Activated naive CD8-positive, alpha-beta T cell treated with anti-CD3 and anti-CD28 coated beads for 36 hours (primary cell): ENCODE data around the gene CDH23. TPM values are rescaled to one million over a fixed set of nuclear protein-coding genes. Genes with fewer than 3 reads are reported as not detected.

Experiments used
- DNase-seq: peaks from one replicate; pipeline ENCODE4 v3.0.0; 2021
- H3K27ac Mint-ChIP-seq: one replicate; pipeline ENCODE4 v1.8.0; 2022; ENCODE audit warnings: mild to moderate bottlenecking, moderate library complexity, mixed read lengths
- H3K27me3 Mint-ChIP-seq: one replicate; pipeline ENCODE4 v1.8.0; 2022; ENCODE audit warnings: mild to moderate bottlenecking, mixed read lengths
- H3K36me3 Mint-ChIP-seq: one replicate; pipeline ENCODE4 v1.8.0; 2021; ENCODE audit warnings: mild to moderate bottlenecking, mixed read lengths
- H3K4me1 Mint-ChIP-seq: one replicate; pipeline ENCODE4 v1.8.0; 2021; ENCODE audit warnings: mixed read lengths
- H3K4me3 Mint-ChIP-seq: one replicate; pipeline ENCODE4 v1.8.0; 2022; ENCODE audit warnings: mild to moderate bottlenecking, moderate library complexity, mixed read lengths
- H3K9me3 Mint-ChIP-seq: one replicate; pipeline ENCODE4 v1.8.0; 2022; ENCODE audit warnings: mixed read lengths
- total RNA-seq, 2 experiments: library from RNA; stranded (reverse); gene quantifications; one replicate each; pipeline ENCODE4 v1.2.3, GENCODE V29; 2021

Gene CDH23
- total RNA-seq, 2 experiments from 2014 or later = 1.4 TPM

GRCh38 chr10:71714031-71714410 lies 317.3 kb downstream of the CDH23 start:
- H3K4me1 Mint-ChIP-seq = peaks cover 49% of the 10 kb centered on the region
- H3K36me3 Mint-ChIP-seq = no peaks in the 10 kb centered on the region
- no peak for DNase-seq
- H3K27ac Mint-ChIP-seq = peak overlapping the region; percentile 100
- no peaks in the 10 kb centered on the region for H3K9me3 Mint-ChIP-seq
- peak overlapping the region; percentile 87 for H3K4me3 Mint-ChIP-seq
- no peaks in the 10 kb centered on the region for H3K27me3 Mint-ChIP-seq

- DNase-seq = no peak
Measured at GRCh38 chr10:71714592-71714991, 317.9 kb downstream of the CDH23 start.

GRCh38 chr10:71715026-71715425 lies 318.3 kb downstream of the CDH23 start:
- no peak for DNase-seq
- peak overlapping the region; percentile 73 for H3K27ac Mint-ChIP-seq
- no peak overlapping the region for H3K4me3 Mint-ChIP-seq
- H3K9me3 Mint-ChIP-seq = no peaks in the 10 kb centered on the region
- no peaks in the 10 kb centered on the region for H3K36me3 Mint-ChIP-seq
- peaks cover 49% of the 10 kb centered on the region for H3K4me1 Mint-ChIP-seq
- no peaks in the 10 kb centered on the region for H3K27me3 Mint-ChIP-seq

More at GRCh38 chr10:71714592-71714991, 317.9 kb downstream of the CDH23 start:
- peaks cover 50% of the 10 kb centered on the region for H3K4me1 Mint-ChIP-seq
- H3K9me3 Mint-ChIP-seq = no peaks in the 10 kb centered on the region
- no peaks in the 10 kb centered on the region for H3K27me3 Mint-ChIP-seq
- H3K4me3 Mint-ChIP-seq = peak overlapping the region; percentile 87
- peak overlapping the region; percentile 100 for H3K27ac Mint-ChIP-seq
- no peaks in the 10 kb centered on the region for H3K36me3 Mint-ChIP-seq

GRCh38 chr10:71715860-71716259 lies 319.1 kb downstream of the CDH23 start:
- no peak overlapping the region for H3K4me3 Mint-ChIP-seq
- H3K27me3 Mint-ChIP-seq = no peaks in the 10 kb centered on the region
- DNase-seq = no peak
- no peaks in the 10 kb centered on the region for H3K36me3 Mint-ChIP-seq
- peaks cover 47% of the 10 kb centered on the region for H3K4me1 Mint-ChIP-seq
- H3K9me3 Mint-ChIP-seq = no peaks in the 10 kb centered on the region
- H3K27ac Mint-ChIP-seq = peak overlapping the region; percentile 65

- H3K36me3 Mint-ChIP-seq = no peaks in the 10 kb centered on the region
- H3K27me3 Mint-ChIP-seq = no peaks in the 10 kb centered on the region
- no peaks in the 10 kb centered on the region for H3K9me3 Mint-ChIP-seq
- H3K4me3 Mint-ChIP-seq = no peak overlapping the region
- H3K4me1 Mint-ChIP-seq = peaks cover 50% of the 10 kb centered on the region
- no peak for DNase-seq
- H3K27ac Mint-ChIP-seq = no peak overlapping the region
Measured at GRCh38 chr10:71716426-71716825, 319.7 kb downstream of the CDH23 start.

- no peak overlapping the region for H3K27ac Mint-ChIP-seq
Measured at GRCh38 chr10:71717056-71717455, 320.3 kb downstream of the CDH23 start.

GRCh38 chr10:71717551-71717951 lies 320.8 kb downstream of the CDH23 start:
- H3K4me3 Mint-ChIP-seq = no peak overlapping the region
- H3K9me3 Mint-ChIP-seq = no peaks in the 10 kb centered on the region
- H3K36me3 Mint-ChIP-seq = no peaks in the 10 kb centered on the region
- H3K27me3 Mint-ChIP-seq = no peaks in the 10 kb centered on the region
- no peak overlapping the region for H3K27ac Mint-ChIP-seq
- no peak for DNase-seq
- peaks cover 47% of the 10 kb centered on the region for H3K4me1 Mint-ChIP-seq

More at GRCh38 chr10:71717056-71717455, 320.3 kb downstream of the CDH23 start:
- Mint-ChIP-seq H3K27me3 (no peaks in the 10 kb centered on the region), H3K36me3 (no peaks in the 10 kb centered on the region), H3K9me3 (no peaks in the 10 kb centered on the region), H3K4me1 (peaks cover 49% of the 10 kb centered on the region), H3K4me3 (no peak overlapping the region)
- DNase-seq = no peak

GRCh38 chr10:71718165-71718698 lies 321.5 kb downstream of the CDH23 start:
- Mint-ChIP-seq H3K9me3 (no peaks in the 10 kb centered on the region), H3K27ac (no peak overlapping the region), H3K4me1 (peaks cover 46% of the 10 kb centered on the region), H3K36me3 (no peaks in the 10 kb centered on the region), H3K27me3 (no peaks in the 10 kb centered on the region), H3K4me3 (no peak overlapping the region)
- DNase-seq = no peak

- H3K27me3 Mint-ChIP-seq = no peaks in the 10 kb centered on the region
- H3K36me3 Mint-ChIP-seq = no peaks in the 10 kb centered on the region
- H3K27ac Mint-ChIP-seq = no peak overlapping the region
- H3K4me3 Mint-ChIP-seq = no peak overlapping the region
- no peaks in the 10 kb centered on the region for H3K9me3 Mint-ChIP-seq
- peaks cover 46% of the 10 kb centered on the region for H3K4me1 Mint-ChIP-seq
- DNase-seq = no peak
Measured at GRCh38 chr10:71719042-71719441, 322.3 kb downstream of the CDH23 start.

GRCh38 chr10:71719464-71720201 lies 322.9 kb downstream of the CDH23 start, which contains the start of gene C10orf105:
Gene C10orf105 (minus strand): TSS chr10:71719778. CDS start chr10:71716337, 3,441 bp downstream.
- no peak for DNase-seq
- no peak within 1 kb of the TSS for H3K4me3 Mint-ChIP-seq
- peaks cover 46% of the 10 kb centered on the region for H3K4me1 Mint-ChIP-seq
- H3K36me3 Mint-ChIP-seq = no peaks in the 10 kb centered on the region
- H3K27me3 Mint-ChIP-seq = no peaks in the 10 kb centered on the region
- H3K9me3 Mint-ChIP-seq = no peaks in the 10 kb centered on the region
- no peak within 1 kb of the TSS for H3K27ac Mint-ChIP-seq

- no peak for DNase-seq
- no peaks in the 10 kb centered on the region for H3K9me3 Mint-ChIP-seq
- H3K27me3 Mint-ChIP-seq = no peaks in the 10 kb centered on the region
- H3K4me3 Mint-ChIP-seq = no peak overlapping the region
- H3K4me1 Mint-ChIP-seq = peaks cover 50% of the 10 kb centered on the region
- H3K36me3 Mint-ChIP-seq = no peaks in the 10 kb centered on the region
- H3K27ac Mint-ChIP-seq = no peak overlapping the region
Measured at GRCh38 chr10:71720288-71720687, 323.6 kb downstream of the CDH23 start.

GRCh38 chr10:71721313-71721712 lies 324.6 kb downstream of the CDH23 start:
- DNase-seq = no peak
- H3K27ac Mint-ChIP-seq = no peak overlapping the region
- no peak overlapping the region for H3K4me3 Mint-ChIP-seq
- no peaks in the 10 kb centered on the region for H3K36me3 Mint-ChIP-seq
- no peaks in the 10 kb centered on the region for H3K9me3 Mint-ChIP-seq
- peaks cover 54% of the 10 kb centered on the region for H3K4me1 Mint-ChIP-seq
- H3K27me3 Mint-ChIP-seq = no peaks in the 10 kb centered on the region

- no peaks in the 10 kb centered on the region for H3K36me3 Mint-ChIP-seq
- DNase-seq = no peak
- no peak overlapping the region for H3K4me3 Mint-ChIP-seq
- no peaks in the 10 kb centered on the region for H3K27me3 Mint-ChIP-seq
- H3K27ac Mint-ChIP-seq = peak overlapping the region; percentile 30
- H3K9me3 Mint-ChIP-seq = no peaks in the 10 kb centered on the region
- H3K4me1 Mint-ChIP-seq = peaks cover 64% of the 10 kb centered on the region
Measured at GRCh38 chr10:71722849-71723248, 326.1 kb downstream of the CDH23 start.

GRCh38 chr10:71723311-71723710 lies 326.6 kb downstream of the CDH23 start:
- Mint-ChIP-seq H3K27ac (no peak overlapping the region), H3K4me3 (no peak overlapping the region), H3K27me3 (no peaks in the 10 kb centered on the region), H3K36me3 (no peaks in the 10 kb centered on the region), H3K9me3 (no peaks in the 10 kb centered on the region), H3K4me1 (peaks cover 68% of the 10 kb centered on the region)
- DNase-seq = no peak

- no peaks in the 10 kb centered on the region for H3K36me3 Mint-ChIP-seq
- H3K9me3 Mint-ChIP-seq = no peaks in the 10 kb centered on the region
- H3K4me1 Mint-ChIP-seq = peaks cover 78% of the 10 kb centered on the region
- DNase-seq = no peak
- H3K27ac Mint-ChIP-seq = peak overlapping the region; percentile 98
- no peaks in the 10 kb centered on the region for H3K27me3 Mint-ChIP-seq
- H3K4me3 Mint-ChIP-seq = no peak overlapping the region
Measured at GRCh38 chr10:71724539-71724938, 327.8 kb downstream of the CDH23 start.

GRCh38 chr10:71725249-71725648 lies 328.5 kb downstream of the CDH23 start:
- Mint-ChIP-seq H3K36me3 (no peaks in the 10 kb centered on the region), H3K4me1 (peaks cover 84% of the 10 kb centered on the region), H3K27ac (peak overlapping the region; percentile 98), H3K4me3 (no peak overlapping the region), H3K9me3 (no peaks in the 10 kb centered on the region), H3K27me3 (no peaks in the 10 kb centered on the region)
- DNase-seq = no peak
